ENCODE data around the gene GSTO2.

DNA sequence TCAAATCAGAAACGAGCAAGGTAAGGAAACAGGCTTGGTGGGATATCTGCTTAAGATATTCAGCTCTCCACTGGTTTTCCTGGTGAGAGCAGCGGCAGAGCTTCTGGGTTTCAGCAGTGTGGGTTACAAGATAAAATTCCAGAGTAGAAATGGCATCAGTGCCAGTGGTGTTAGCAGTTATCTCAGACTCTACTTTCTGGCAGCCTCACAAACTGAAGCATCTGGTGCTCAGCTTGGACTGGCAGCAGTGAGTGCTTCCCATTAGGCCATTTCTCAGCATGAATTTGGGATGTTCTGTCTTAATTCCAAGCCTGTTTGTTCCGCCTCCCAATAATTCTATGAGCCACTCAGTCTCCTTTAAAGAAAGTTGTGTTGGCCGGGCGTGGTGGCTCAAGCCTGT lies 6.9 kb upstream of the GSTO2 start:
- no peak for TF ChIP-seq POLR2A (IDR thresholded peaks at IDR 0.05; ENCODE audit: low read depth, low read length)
- TF ChIP-seq, protein P1, sequence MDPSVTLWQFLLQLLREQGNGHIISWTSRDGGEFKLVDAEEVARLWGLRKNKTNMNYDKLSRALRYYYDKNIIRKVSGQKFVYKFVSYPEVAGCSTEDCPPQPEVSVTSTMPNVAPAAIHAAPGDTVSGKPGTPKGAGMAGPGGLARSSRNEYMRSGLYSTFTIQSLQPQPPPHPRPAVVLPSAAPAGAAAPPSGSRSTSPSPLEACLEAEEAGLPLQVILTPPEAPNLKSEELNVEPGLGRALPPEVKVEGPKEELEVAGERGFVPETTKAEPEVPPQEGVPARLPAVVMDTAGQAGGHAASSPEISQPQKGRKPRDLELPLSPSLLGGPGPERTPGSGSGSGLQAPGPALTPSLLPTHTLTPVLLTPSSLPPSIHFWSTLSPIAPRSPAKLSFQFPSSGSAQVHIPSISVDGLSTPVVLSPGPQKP (IDR thresholded peaks at IDR 0.05; ENCODE audit: borderline replicate concordance, low read depth, low read length): no peak
- TF ChIP-seq CTCF (conservative IDR thresholded peaks at IDR 0.05; ENCODE audit: low read depth, low read length): no peak
- TF ChIP-seq RCOR1 (IDR thresholded peaks at IDR 0.05; ENCODE audit: insufficient replicate concordance, low read length): no peak
- TF ChIP-seq RAD21 (IDR thresholded peaks at IDR 0.05; ENCODE audit: low read length): no peak
- no peak for TF ChIP-seq USF2 (IDR thresholded peaks at IDR 0.05; ENCODE audit: low read depth, low read length)

All from IMR-90 (cell line).